Inflammatory macrophage (primary cell): ENCODE results near the gene SBSN.

Source experiments
- DNase-seq, 2 donors: peaks; one replicate each; pipeline ENCODE4 v3.0.0-alpha.2; 2020 to 2022

The SBSN gene

GRCh38 chr19:35554076-35554475 is 26.0 kb upstream of the SBSN start:
- no peak for DNase-seq

GRCh38 chr19:35553385-35554000 is 25.4 kb upstream of the SBSN start:
- DNase-seq, result no peak

GRCh38 chr19:35552534-35553384 is 24.6 kb upstream of the SBSN start:
- no peak for DNase-seq

- DNase-seq, result no peak
These were observed 23.1 kb upstream of the SBSN start for GRCh38 chr19:35551091-35551810.

- no peak for DNase-seq
These were observed 21.9 kb upstream of the SBSN start for GRCh38 chr19:35549879-35550523.

GRCh38 chr19:35549174-35549788 is 21.2 kb upstream of the SBSN start:
- DNase-seq, result peak; percentile 51 to 54

GRCh38 chr19:35546532-35546931 is 18.4 kb upstream of the SBSN start:
- no peak for DNase-seq

- peak in 1 of 2 donors; percentile 8 for DNase-seq
These were observed 17.8 kb upstream of the SBSN start for GRCh38 chr19:35545855-35546381.

GRCh38 chr19:35545001-35545854 is 17.1 kb upstream of the SBSN start, which contains the start of gene TMEM147:
Gene TMEM147, plus strand, starts transcription at chr19:35545626. Its CDS starts 114 bp downstream, at chr19:35545740.
- DNase-seq, result peak; percentile 88 to 94

- no peak for DNase-seq
These were observed 16.1 kb upstream of the SBSN start for GRCh38 chr19:35544110-35544802.

- DNase-seq, result no peak
These were observed 15.4 kb upstream of the SBSN start for GRCh38 chr19:35543280-35544109.

GRCh38 chr19:35542209-35542608 is 14.1 kb upstream of the SBSN start:
- no peak for DNase-seq

GRCh38 chr19:35540356-35540927 is 12.3 kb upstream of the SBSN start:
- no peak for DNase-seq

- no peak for DNase-seq
These were observed 11.7 kb upstream of the SBSN start for GRCh38 chr19:35539850-35540249.

- no peak for DNase-seq
These were observed 11.2 kb upstream of the SBSN start for GRCh38 chr19:35539314-35539713.

- no peak for DNase-seq
These were observed 6.8 kb upstream of the SBSN start for GRCh38 chr19:35534803-35535480.

- DNase-seq, result peak; percentile 30 to 36
These were observed 5.8 kb upstream of the SBSN start for GRCh38 chr19:35533822-35534392.

- no peak for DNase-seq
These were observed 5.2 kb upstream of the SBSN start, which contains the start of gene GAPDHS for GRCh38 chr19:35533201-35533821. Gene GAPDHS, plus strand, starts transcription at chr19:35533456. Its CDS starts 72 bp downstream, at chr19:35533528.
